ENCODE results near the gene NOS1AP. TPM values are rescaled to one million over a fixed set of nuclear protein-coding genes. Genes with fewer than 3 reads are reported as not detected.
A peak's percentile ranks its signal among the peaks of the same experiment; 100 is the strongest.

Gene NOS1AP
- total and polyA plus RNA-seq, 2 experiments from 2014 or later: 5.8 to 6.6 TPM

DNA sequence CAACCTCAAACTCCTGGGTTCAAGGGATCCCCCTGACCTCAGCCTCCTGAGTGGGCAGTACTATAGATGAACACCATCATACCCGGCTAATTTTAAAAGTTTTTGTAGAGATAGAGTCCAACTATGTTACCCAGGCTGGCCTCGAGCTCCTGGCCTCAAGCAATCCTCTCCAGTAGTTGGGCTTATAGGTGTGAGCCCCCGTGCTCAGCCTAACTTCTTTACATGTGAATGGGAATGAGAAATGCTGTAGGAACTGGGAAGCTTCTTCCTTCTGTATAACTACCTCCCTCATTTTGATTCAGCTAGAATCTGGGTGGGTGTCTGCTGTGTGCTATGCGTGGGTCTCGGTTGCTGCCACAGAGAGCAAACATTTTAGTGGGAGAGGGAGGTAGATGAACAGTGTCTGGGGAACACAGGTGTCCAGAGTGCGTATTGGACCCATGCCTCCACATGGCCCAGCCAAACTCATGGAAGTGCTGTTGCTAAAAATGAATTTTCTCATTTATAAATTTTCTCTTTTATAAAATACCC lies 150.6 kb downstream of the NOS1AP start:
- Histone ChIP-seq H3K27ac (ENCODE audit: low read depth) (no peak overlapping the region; the same call in 1 of the 2 replicates), H3K36me3 (ENCODE audit: insufficient read depth) (no peaks in the 10 kb centered on the region), H3K4me1 (ENCODE audit: insufficient read depth) (peaks cover 91% of the 10 kb centered on the region), H3K4me2 (peak overlapping the region; percentile 67), H3K27me3 (ENCODE audit: insufficient read depth) (no peaks in the 10 kb centered on the region), H4K20me1 (replicated peaks; ENCODE audit: insufficient read depth) (no peaks in the 10 kb centered on the region), H3K4me3 (0 out of 2 replicates have a peak overlapping the region, but pooled peaks have one; percentile 5), H2AFZ (no peak overlapping the region), H3K79me2 (replicated peaks; ENCODE audit: insufficient read depth) (peaks cover 30% of the 10 kb centered on the region), H3F3A (replicated peaks; ENCODE audit: low read depth) (no peaks in the 10 kb centered on the region), H3K9me2 (ENCODE audit: insufficient read depth) (no peaks in the 10 kb centered on the region)
- peak; percentile 60 for DNase-seq (ENCODE audit: low spot score)
- Mint-ChIP-seq H3K27me3 (ENCODE audit: insufficient read depth, low read depth, poor library complexity) (peaks cover 5% of the 10 kb centered on the region), H3K36me3 (ENCODE audit: low read depth) (no peaks in the 10 kb centered on the region; the same call in 2 of the 3 replicates), H3K4me3 (peak overlapping the region; percentile 19; the same call in 1 of the 3 replicates), H3K27ac (peak overlapping the region; percentile 58; the same call in 1 of the 2 replicates), H3K4me1 (peaks cover 90% of the 10 kb centered on the region), H3K9me3 (no peaks in the 10 kb centered on the region)
- peak; percentile 69 for ATAC-seq
- TF ChIP-seq NANOG (IDR thresholded peaks at IDR 0.05; ENCODE audit: borderline replicate concordance) (no peak), STAT1 (IDR thresholded peaks at IDR 0.05; ENCODE audit: unreplicated experiment) (no peak), ZNF114 (CRISPR knock-in tag; IDR thresholded peaks at IDR 0.05) (no peak), EZH2 (IDR thresholded peaks at IDR 0.05; ENCODE audit: low read depth, unreplicated experiment) (no peak), ZNF331 (CRISPR knock-in tag; IDR thresholded peaks at IDR 0.05; ENCODE audit: low read depth) (no peak), CREB1 (CRISPR knock-in tag; IDR thresholded peaks at IDR 0.05; ENCODE audit: low read depth) (no peak), EZH2phosphoT487 (IDR thresholded peaks at IDR 0.05; ENCODE audit: unreplicated experiment) (no peak), POLR2AphosphoS5 (IDR thresholded peaks at IDR 0.05; ENCODE audit: low read depth) (no peak), JUNB (IDR thresholded peaks at IDR 0.05; ENCODE audit: unreplicated experiment) (no peak)
- TF ChIP-seq, protein P1, sequence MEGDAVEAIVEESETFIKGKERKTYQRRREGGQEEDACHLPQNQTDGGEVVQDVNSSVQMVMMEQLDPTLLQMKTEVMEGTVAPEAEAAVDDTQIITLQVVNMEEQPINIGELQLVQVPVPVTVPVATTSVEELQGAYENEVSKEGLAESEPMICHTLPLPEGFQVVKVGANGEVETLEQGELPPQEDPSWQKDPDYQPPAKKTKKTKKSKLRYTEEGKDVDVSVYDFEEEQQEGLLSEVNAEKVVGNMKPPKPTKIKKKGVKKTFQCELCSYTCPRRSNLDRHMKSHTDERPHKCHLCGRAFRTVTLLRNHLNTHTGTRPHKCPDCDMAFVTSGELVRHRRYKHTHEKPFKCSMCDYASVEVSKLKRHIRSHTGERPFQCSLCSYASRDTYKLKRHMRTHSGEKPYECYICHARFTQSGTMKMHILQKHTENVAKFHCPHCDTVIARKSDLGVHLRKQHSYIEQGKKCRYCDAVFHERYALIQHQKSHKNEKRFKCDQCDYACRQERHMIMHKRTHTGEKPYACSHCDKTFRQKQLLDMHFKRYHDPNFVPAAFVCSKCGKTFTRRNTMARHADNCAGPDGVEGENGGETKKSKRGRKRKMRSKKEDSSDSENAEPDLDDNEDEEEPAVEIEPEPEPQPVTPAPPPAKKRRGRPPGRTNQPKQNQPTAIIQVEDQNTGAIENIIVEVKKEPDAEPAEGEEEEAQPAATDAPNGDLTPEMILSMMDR (conservative IDR thresholded peaks at IDR 0.05; ENCODE audit: low read depth in 2 of 2): no peak
- TF ChIP-seq, protein P2, sequence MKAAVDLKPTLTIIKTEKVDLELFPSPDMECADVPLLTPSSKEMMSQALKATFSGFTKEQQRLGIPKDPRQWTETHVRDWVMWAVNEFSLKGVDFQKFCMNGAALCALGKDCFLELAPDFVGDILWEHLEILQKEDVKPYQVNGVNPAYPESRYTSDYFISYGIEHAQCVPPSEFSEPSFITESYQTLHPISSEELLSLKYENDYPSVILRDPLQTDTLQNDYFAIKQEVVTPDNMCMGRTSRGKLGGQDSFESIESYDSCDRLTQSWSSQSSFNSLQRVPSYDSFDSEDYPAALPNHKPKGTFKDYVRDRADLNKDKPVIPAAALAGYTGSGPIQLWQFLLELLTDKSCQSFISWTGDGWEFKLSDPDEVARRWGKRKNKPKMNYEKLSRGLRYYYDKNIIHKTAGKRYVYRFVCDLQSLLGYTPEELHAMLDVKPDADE (IDR thresholded peaks at IDR 0.05): no peak
- TF ChIP-seq, protein P3, sequence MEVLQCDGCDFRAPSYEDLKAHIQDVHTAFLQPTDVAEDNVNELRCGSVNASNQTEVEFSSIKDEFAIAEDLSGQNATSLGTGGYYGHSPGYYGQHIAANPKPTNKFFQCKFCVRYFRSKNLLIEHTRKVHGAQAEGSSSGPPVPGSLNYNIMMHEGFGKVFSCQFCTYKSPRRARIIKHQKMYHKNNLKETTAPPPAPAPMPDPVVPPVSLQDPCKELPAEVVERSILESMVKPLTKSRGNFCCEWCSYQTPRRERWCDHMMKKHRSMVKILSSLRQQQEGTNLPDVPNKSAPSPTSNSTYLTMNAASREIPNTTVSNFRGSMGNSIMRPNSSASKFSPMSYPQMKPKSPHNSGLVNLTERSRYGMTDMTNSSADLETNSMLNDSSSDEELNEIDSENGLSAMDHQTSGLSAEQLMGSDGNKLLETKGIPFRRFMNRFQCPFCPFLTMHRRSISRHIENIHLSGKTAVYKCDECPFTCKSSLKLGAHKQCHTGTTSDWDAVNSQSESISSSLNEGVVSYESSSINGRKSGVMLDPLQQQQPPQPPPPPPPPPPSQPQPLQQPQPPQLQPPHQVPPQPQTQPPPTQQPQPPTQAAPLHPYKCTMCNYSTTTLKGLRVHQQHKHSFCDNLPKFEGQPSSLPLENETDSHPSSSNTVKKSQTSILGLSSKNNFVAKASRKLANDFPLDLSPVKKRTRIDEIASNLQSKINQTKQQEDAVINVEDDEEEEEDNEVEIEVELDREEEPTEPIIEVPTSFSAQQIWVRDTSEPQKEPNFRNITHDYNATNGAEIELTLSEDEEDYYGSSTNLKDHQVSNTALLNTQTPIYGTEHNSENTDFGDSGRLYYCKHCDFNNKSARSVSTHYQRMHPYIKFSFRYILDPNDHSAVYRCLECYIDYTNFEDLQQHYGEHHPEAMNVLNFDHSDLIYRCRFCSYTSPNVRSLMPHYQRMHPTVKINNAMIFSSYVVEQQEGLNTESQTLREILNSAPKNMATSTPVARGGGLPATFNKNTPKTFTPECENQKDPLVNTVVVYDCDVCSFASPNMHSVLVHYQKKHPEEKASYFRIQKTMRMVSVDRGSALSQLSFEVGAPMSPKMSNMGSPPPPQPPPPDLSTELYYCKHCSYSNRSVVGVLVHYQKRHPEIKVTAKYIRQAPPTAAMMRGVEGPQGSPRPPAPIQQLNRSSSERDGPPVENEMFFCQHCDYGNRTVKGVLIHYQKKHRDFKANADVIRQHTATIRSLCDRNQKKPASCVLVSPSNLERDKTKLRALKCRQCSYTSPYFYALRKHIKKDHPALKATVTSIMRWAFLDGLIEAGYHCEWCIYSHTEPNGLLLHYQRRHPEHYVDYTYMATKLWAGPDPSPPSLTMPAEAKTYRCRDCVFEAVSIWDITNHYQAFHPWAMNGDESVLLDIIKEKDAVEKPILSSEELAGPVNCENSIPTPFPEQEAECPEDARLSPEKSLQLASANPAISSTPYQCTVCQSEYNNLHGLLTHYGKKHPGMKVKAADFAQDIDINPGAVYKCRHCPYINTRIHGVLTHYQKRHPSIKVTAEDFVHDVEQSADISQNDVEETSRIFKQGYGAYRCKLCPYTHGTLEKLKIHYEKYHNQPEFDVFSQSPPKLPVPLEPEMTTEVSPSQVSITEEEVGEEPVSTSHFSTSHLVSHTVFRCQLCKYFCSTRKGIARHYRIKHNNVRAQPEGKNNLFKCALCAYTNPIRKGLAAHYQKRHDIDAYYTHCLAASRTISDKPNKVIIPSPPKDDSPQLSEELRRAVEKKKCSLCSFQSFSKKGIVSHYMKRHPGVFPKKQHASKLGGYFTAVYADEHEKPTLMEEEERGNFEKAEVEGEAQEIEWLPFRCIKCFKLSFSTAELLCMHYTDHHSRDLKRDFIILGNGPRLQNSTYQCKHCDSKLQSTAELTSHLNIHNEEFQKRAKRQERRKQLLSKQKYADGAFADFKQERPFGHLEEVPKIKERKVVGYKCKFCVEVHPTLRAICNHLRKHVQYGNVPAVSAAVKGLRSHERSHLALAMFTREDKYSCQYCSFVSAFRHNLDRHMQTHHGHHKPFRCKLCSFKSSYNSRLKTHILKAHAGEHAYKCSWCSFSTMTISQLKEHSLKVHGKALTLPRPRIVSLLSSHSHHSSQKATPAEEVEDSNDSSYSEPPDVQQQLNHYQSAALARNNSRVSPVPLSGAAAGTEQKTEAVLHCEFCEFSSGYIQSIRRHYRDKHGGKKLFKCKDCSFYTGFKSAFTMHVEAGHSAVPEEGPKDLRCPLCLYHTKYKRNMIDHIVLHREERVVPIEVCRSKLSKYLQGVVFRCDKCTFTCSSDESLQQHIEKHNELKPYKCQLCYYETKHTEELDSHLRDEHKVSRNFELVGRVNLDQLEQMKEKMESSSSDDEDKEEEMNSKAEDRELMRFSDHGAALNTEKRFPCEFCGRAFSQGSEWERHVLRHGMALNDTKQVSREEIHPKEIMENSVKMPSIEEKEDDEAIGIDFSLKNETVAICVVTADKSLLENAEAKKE (CRISPR knock-in tag; IDR thresholded peaks at IDR 0.05): no peak
- TF ChIP-seq, protein P4, sequence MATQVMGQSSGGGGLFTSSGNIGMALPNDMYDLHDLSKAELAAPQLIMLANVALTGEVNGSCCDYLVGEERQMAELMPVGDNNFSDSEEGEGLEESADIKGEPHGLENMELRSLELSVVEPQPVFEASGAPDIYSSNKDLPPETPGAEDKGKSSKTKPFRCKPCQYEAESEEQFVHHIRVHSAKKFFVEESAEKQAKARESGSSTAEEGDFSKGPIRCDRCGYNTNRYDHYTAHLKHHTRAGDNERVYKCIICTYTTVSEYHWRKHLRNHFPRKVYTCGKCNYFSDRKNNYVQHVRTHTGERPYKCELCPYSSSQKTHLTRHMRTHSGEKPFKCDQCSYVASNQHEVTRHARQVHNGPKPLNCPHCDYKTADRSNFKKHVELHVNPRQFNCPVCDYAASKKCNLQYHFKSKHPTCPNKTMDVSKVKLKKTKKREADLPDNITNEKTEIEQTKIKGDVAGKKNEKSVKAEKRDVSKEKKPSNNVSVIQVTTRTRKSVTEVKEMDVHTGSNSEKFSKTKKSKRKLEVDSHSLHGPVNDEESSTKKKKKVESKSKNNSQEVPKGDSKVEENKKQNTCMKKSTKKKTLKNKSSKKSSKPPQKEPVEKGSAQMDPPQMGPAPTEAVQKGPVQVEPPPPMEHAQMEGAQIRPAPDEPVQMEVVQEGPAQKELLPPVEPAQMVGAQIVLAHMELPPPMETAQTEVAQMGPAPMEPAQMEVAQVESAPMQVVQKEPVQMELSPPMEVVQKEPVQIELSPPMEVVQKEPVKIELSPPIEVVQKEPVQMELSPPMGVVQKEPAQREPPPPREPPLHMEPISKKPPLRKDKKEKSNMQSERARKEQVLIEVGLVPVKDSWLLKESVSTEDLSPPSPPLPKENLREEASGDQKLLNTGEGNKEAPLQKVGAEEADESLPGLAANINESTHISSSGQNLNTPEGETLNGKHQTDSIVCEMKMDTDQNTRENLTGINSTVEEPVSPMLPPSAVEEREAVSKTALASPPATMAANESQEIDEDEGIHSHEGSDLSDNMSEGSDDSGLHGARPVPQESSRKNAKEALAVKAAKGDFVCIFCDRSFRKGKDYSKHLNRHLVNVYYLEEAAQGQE (IDR thresholded peaks at IDR 0.05; ENCODE audit: unreplicated experiment): no peak
